ENCODE measurements around the gene RAVER1. TPM values are rescaled to one million over a fixed set of nuclear protein-coding genes. Genes with fewer than 3 reads are reported as not detected.

The RAVER1 gene
- total RNA-seq, 4 donors from 2014 or later, result 15.6 to 33.2 (median 21.8) TPM

DNA sequence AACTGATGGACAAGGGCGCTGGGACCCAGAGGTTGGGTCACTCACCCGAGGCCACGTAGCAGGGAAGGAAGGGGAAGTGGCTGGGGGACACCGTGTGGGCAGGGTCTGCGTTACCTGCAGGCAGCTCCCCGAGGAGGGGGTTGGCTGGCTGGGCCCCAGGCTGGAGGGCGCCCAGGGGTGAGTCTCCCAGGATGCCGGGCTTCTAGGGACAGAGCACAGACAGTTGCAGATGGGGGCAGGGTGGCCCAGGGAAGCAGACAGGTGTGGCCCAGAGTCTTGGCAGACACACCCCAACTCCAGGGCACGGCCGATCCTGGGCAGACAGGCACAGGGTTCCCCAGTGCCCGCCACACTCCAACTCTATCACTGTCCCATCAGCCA, 11.9 kb downstream of the RAVER1 start:
- H3K27me3 ChIP-seq, result no peaks in the 10 kb centered on the region
- TF ChIP-seq CTCF (IDR thresholded peaks at IDR 0.05), result no peak
- TF ChIP-seq POLR2A (IDR thresholded peaks at IDR 0.05), result no peak
- no peak for TF ChIP-seq POLR2AphosphoS5 (IDR thresholded peaks at IDR 0.05)
- TF ChIP-seq EP300 (IDR thresholded peaks at IDR 0.05), result no peak
- no peak for ATAC-seq
- no peaks in the 10 kb centered on the region for H3K4me1 ChIP-seq
- peaks cover 0 to 100% of the 10 kb centered on the region in 2 donors for H3K36me3 ChIP-seq
- no peaks in the 10 kb centered on the region for H3K9me3 ChIP-seq
- no peak overlapping the region for H3K27ac ChIP-seq
- H3K4me3 ChIP-seq, result no peak overlapping the region
- 93% methylated on average over 3 of the region's 11 CpGs; no CpG with 5 or more reads in 1 of the 2 donors for WGBS, 2 donors (ENCODE audit: low coverage in 1 of 2)

DNA sequence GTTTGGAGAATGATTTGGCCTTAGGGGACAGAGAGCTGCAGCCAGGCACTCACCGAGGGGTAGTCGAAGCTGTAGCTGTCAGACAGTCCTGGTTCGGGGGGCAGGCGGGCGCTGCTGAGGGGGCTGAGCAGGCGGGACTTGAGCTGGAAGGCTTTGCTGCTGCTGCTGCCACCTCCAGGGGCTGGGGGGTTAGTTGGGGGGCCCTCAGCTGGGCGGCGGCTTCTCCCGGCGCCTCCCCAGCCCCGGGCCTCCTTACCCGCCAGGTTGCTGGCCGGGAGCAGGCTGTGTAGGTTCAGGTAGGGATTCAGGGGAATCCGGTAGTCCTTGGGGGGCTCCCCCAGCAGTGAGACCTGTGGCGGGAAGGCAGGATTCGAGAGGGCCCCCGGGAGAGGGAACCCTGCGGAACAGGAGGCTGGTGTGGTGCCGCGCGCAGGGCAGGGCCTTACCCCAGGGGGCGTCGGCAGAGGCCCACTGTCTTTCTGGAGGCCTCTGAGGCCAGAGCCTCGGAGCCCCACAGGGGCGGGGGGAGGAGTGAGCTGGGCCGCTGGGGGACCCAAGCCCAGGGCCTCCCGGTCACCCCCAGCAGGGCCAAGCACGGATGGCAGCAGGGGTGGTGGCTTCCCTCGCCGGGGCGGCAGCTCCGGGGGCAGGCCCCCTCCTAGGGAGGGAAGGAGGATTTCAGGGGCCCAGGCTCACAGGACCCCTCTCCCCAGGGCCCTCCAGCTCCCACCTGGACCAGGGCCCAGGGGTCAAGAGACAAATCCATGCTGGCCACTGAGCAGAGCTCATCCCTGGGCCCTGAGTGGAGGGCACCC, 12.5 kb downstream of the RAVER1 start:
- Histone ChIP-seq H3K27ac (no peak overlapping the region), H3K4me1 (peaks cover 0 to 5% (median 3%) of the 10 kb centered on the region in 3 donors), H3K4me3 (no peak overlapping the region), H3K27me3 (no peaks in the 10 kb centered on the region), H3K36me3 (peaks cover 0 to 95% of the 10 kb centered on the region in 2 donors), H3K9me3 (no peaks in the 10 kb centered on the region)
- 90% methylated on average over 2 of the region's 32 CpGs; no CpG with 5 or more reads in 1 of the 2 donors for WGBS, 2 donors (ENCODE audit: low coverage in 1 of 2)
- no peak for TF ChIP-seq EP300 (IDR thresholded peaks at IDR 0.05)
- no peak for TF ChIP-seq CTCF (IDR thresholded peaks at IDR 0.05)
- no peak for TF ChIP-seq POLR2AphosphoS5 (IDR thresholded peaks at IDR 0.05)
- no peak for ATAC-seq

GRCh38 chr19:10318807-10319682, 14.3 kb downstream of the RAVER1 start:
- H3K4me1 ChIP-seq, result peaks cover 0 to 20% (median 8%) of the 10 kb centered on the region in 3 donors
- peaks cover 0 to 77% of the 10 kb centered on the region in 2 donors for H3K36me3 ChIP-seq
- H3K27ac ChIP-seq, result no peak overlapping the region
- 85 to 100% methylated on average over 2 to 6 of the region's 13 CpGs for WGBS, 2 donors (ENCODE audit: low coverage in 1 of 2)
- H3K9me3 ChIP-seq, result no peaks in the 10 kb centered on the region
- H3K27me3 ChIP-seq, result no peaks in the 10 kb centered on the region
- ATAC-seq, result no peak
- TF ChIP-seq CTCF (IDR thresholded peaks at IDR 0.05), result no peak
- TF ChIP-seq POLR2A (IDR thresholded peaks at IDR 0.05), result no peak
- no peak for TF ChIP-seq EP300 (IDR thresholded peaks at IDR 0.05)
- TF ChIP-seq POLR2AphosphoS5 (IDR thresholded peaks at IDR 0.05), result no peak
- H3K4me3 ChIP-seq, result no peak overlapping the region

GRCh38 chr19:10317857-10318462, 15.4 kb downstream of the RAVER1 start:
- Histone ChIP-seq H3K9me3 (no peaks in the 10 kb centered on the region), H3K4me3 (no peak overlapping the region), H3K27ac (no peak overlapping the region), H3K4me1 (peaks cover 0 to 21% (median 8%) of the 10 kb centered on the region in 3 donors), H3K27me3 (no peaks in the 10 kb centered on the region), H3K36me3 (peaks cover 0 to 67% of the 10 kb centered on the region in 2 donors)
- no peak for TF ChIP-seq POLR2A (IDR thresholded peaks at IDR 0.05)
- no peak for TF ChIP-seq POLR2AphosphoS5 (IDR thresholded peaks at IDR 0.05)
- TF ChIP-seq CTCF (IDR thresholded peaks at IDR 0.05), result no peak
- WGBS, 2 donors (ENCODE audit: low coverage in 1 of 2), result 88 to 100% methylated on average over 2 to 3 of the region's 15 CpGs
- no peak for ATAC-seq

Data from gastroesophageal sphincter (tissue), 4 donors.